ENCODE data around the gene GRIFIN.

- no peak for TF ChIP-seq CTCF (IDR thresholded peaks at IDR 0.05; ENCODE audit: insufficient read depth, low read depth, low read length)
- no peak for TF ChIP-seq EZH2 (IDR thresholded peaks at IDR 0.05; ENCODE audit: insufficient read depth, low read length)
Measured at GRCh38 chr7:2452643-2453270, 23.4 kb downstream of the GRIFIN start.

All from astrocyte (in vitro differentiated cells and primary cell).